ENCODE measurements around the gene ZFR2. TPM values are rescaled to one million over a fixed set of nuclear protein-coding genes. Genes with fewer than 3 reads are reported as not detected.
"Not testable (repeated sequence)": the region's sequence is repeated elsewhere in the genome, so short reads cannot be mapped to it uniquely, and the experiment has no call there.

Gene ZFR2
- total RNA-seq, 1 donor from 2014 or later, result not detected

GRCh38 chr19:3822683-3823349 is 46.0 kb downstream of the ZFR2 start:
- intact Hi-C loops (cut with DNase I), result no loop called here
- DNase-seq, result no peak
- ATAC-seq (ENCODE audit: poor library complexity), result no peak

GRCh38 chr19:3821857-3822364 is 46.9 kb downstream of the ZFR2 start:
- peak; percentile 84 for DNase-seq
- ATAC-seq (ENCODE audit: poor library complexity), result peak; percentile 86
- intact Hi-C loops (cut with DNase I), result no loop called here

GRCh38 chr19:3821156-3821555 is 47.7 kb downstream of the ZFR2 start:
- no peak for DNase-seq
- ATAC-seq (ENCODE audit: poor library complexity), result no peak
- intact Hi-C loops (cut with DNase I), result no loop called here

GRCh38 chr19:3819989-3820388 is 48.8 kb downstream of the ZFR2 start:
- ATAC-seq (ENCODE audit: poor library complexity) (no peak), DNase-seq (no peak)
- intact Hi-C loops (cut with DNase I), result no loop called here

GRCh38 chr19:3818918-3819317 is 49.9 kb downstream of the ZFR2 start:
- DNase-seq (no peak), ATAC-seq (ENCODE audit: poor library complexity) (no peak)
- intact Hi-C loops (cut with DNase I), result no loop called here

- ATAC-seq (ENCODE audit: poor library complexity) (no peak), DNase-seq (no peak)
- intact Hi-C loops (cut with DNase I), result no loop called here
Observed at GRCh38 chr19:3818466-3818865, 50.4 kb downstream of the ZFR2 start.

GRCh38 chr19:3817761-3818160 is 51.1 kb downstream of the ZFR2 start:
- intact Hi-C loops (cut with DNase I), result no loop called here
- DNase-seq (no peak), ATAC-seq (ENCODE audit: poor library complexity) (no peak)

GRCh38 chr19:3816566-3817218 is 52.1 kb downstream of the ZFR2 start:
- ATAC-seq (ENCODE audit: poor library complexity) (no peak), DNase-seq (no peak)
- intact Hi-C loops (cut with DNase I), result no loop called here

GRCh38 chr19:3816148-3816547 is 52.7 kb downstream of the ZFR2 start:
- intact Hi-C loops (cut with DNase I); DNase-seq; ATAC-seq (ENCODE audit: poor library complexity): not testable (repeated sequence)

- DNase-seq, result no peak
- intact Hi-C loops (cut with DNase I), result no loop called here
- ATAC-seq (ENCODE audit: poor library complexity), result no peak
Observed at GRCh38 chr19:3814648-3815047, 54.2 kb downstream of the ZFR2 start.

- DNase-seq, result no peak
- ATAC-seq (ENCODE audit: poor library complexity), result peak; percentile 19
- intact Hi-C loops (cut with DNase I), result no loop called here
Observed at GRCh38 chr19:3813473-3814392, 55.1 kb downstream of the ZFR2 start.

- intact Hi-C loops (cut with DNase I), result no loop called here
- ATAC-seq (ENCODE audit: poor library complexity) (no peak), DNase-seq (no peak)
Observed at GRCh38 chr19:3810708-3811355, 58.0 kb downstream of the ZFR2 start.

- intact Hi-C loops (cut with DNase I), result no loop called here
- ATAC-seq (ENCODE audit: poor library complexity) (no peak), DNase-seq (no peak)
Observed at GRCh38 chr19:3809881-3810707, 58.7 kb downstream of the ZFR2 start.

- intact Hi-C loops (cut with DNase I), result no loop called here
- ATAC-seq (ENCODE audit: poor library complexity), result peak; percentile 39
Observed at GRCh38 chr19:3808420-3809143, 60.3 kb downstream of the ZFR2 start.

GRCh38 chr19:3807574-3808354 is 61.1 kb downstream of the ZFR2 start:
- DNase-seq (no peak), ATAC-seq (ENCODE audit: poor library complexity) (no peak)
- intact Hi-C loops (cut with DNase I), result no loop called here

More at GRCh38 chr19:3808420-3809143, 60.3 kb downstream of the ZFR2 start:
- DNase-seq, result no peak

- DNase-seq, result no peak
- intact Hi-C loops (cut with DNase I), result no loop called here
- no peak for ATAC-seq (ENCODE audit: poor library complexity)
Observed at GRCh38 chr19:3807131-3807480, 61.7 kb downstream of the ZFR2 start.

- no peak for ATAC-seq (ENCODE audit: poor library complexity)
- intact Hi-C loops (cut with DNase I), result no loop called here
- DNase-seq, result no peak
Observed at GRCh38 chr19:3805859-3806258, 63.0 kb downstream of the ZFR2 start.
